Breast epithelium (tissue), 4 donors: Measurements from ENCODE around the gene INKA2. TPM values are rescaled to one million over a fixed set of nuclear protein-coding genes. Genes with fewer than 3 reads are reported as not detected.

Experiments
- DNase-seq, 2 donors: peaks; one replicate each; pipeline ENCODE4 v3.0.0-alpha.2; 2019; ENCODE audit warnings: low spot score in 2 of 2
- H3K27ac ChIP-seq, 2 donors: fragments of 200-600 bp; sonication (generic) in 1 of 2; one replicate each; pipeline ENCODE4 v1.5.1; 2016 to 2019; ENCODE audit warnings: mild to moderate bottlenecking in 1 of 2
- H3K27me3 ChIP-seq, 2 donors: fragments of 200-600 bp; sonication (generic) in 1 of 2; one replicate each; pipeline versions ENCODE4 v1.5.1 to v1.6.0; 2017 to 2019; ENCODE audit warnings: control low read depth in 1 of 2, mild to moderate bottlenecking in 1 of 2
- H3K36me3 ChIP-seq: fragments of 200-600 bp; one replicate; pipeline ENCODE4 v1.5.1; 2019
- H3K4me1 ChIP-seq, 2 donors: fragments of 200-600 bp; sonication (generic); one replicate each; pipeline ENCODE4 v1.5.1; 2016 to 2019; ENCODE audit warnings: control low read depth in 1 of 2
- H3K4me3 ChIP-seq, 3 donors: fragments of 200-600 bp; sonication (generic); 1 replicate in 2 of 3; 2 replicates in 1 of 3; pipeline ENCODE4 v1.5.1; 2016 to 2019; ENCODE audit warnings: mild to moderate bottlenecking in 3 of 3, moderate library complexity in 2 of 3
- H3K9me3 ChIP-seq, 2 donors: fragments of 200-600 bp; sonication (generic) in 1 of 2; one replicate each; pipeline ENCODE4 v1.5.1; 2016 to 2019; ENCODE audit warnings: control low read depth in 1 of 2
- CTCF ChIP-seq, 3 donors: fragments of 450-650 bp; IDR thresholded peaks; one replicate each; pipeline ENCODE4 v1.5.1; 2016 to 2017; ENCODE audit warnings: antibody characterized with exemption in 3 of 3, mild to moderate bottlenecking in 3 of 3, moderate library complexity in 3 of 3
- POLR2A ChIP-seq: fragments of 450-650 bp; IDR thresholded peaks from one replicate; pipeline ENCODE4 v1.6.1; 2016; ENCODE audit warnings: antibody characterized with exemption, mild to moderate bottlenecking, moderate library complexity
- POLR2AphosphoS5 ChIP-seq, 3 donors: sonication (generic); formaldehyde crosslinking; IDR thresholded peaks; one replicate each; pipeline ENCODE4 v1.6.1; 2017; ENCODE audit warnings: antibody characterized with exemption in 3 of 3
- intact Hi-C: fragments of 100-400 bp; cut with DNase I; formaldehyde crosslinking; loops from one replicate; pipeline ENCODE4 v1.15.1; 2023; ENCODE audit warnings: low total_unique reads
- total RNA-seq, 3 donors: library from RNA; depleted of rRNA; stranded (reverse); fragments of >200 nt; gene quantifications; one replicate each; pipeline ENCODE4 v1.1.0, GENCODE V29; 2016

The INKA2 gene
- total RNA-seq, 3 donors from 2014 or later, result 3.0 to 4.6 (median 3.8) TPM

- intact Hi-C loops, result no loop called here
- no peak for TF ChIP-seq POLR2A
- no peak for TF ChIP-seq POLR2AphosphoS5 (IDR thresholded peaks at IDR 0.05)
- TF ChIP-seq CTCF (IDR thresholded peaks at IDR 0.05), result no peak
Measured at GRCh38 chr1:111716333-111716732, 22.9 kb downstream of the INKA2 start.

GRCh38 chr1:111709986-111710385 is 29.2 kb downstream of the INKA2 start:
- DNase-seq, result no peak
- intact Hi-C loops, result loop anchor here (2.0 kb wide), 1 partner anchor 45 kb away; the partner anchor contains the start of gene DDX20
- Histone ChIP-seq H3K27me3 (no peaks in the 10 kb centered on the region), H3K4me1 (no peaks in the 10 kb centered on the region), H3K9me3 (no peaks in the 10 kb centered on the region), H3K27ac (no peak overlapping the region), H3K36me3 (no peaks in the 10 kb centered on the region), H3K4me3 (no peak overlapping the region)
- TF ChIP-seq POLR2AphosphoS5 (IDR thresholded peaks at IDR 0.05) (no peak), CTCF (IDR thresholded peaks at IDR 0.05) (no peak), POLR2A (no peak)

More at GRCh38 chr1:111716333-111716732, 22.9 kb downstream of the INKA2 start:
- Histone ChIP-seq H3K4me3 (no peak overlapping the region), H3K9me3 (no peaks in the 10 kb centered on the region), H3K4me1 (no peaks in the 10 kb centered on the region), H3K27me3 (no peaks in the 10 kb centered on the region), H3K36me3 (no peaks in the 10 kb centered on the region), H3K27ac (no peak overlapping the region)
- DNase-seq, result no peak

GRCh38 chr1:111707906-111708305 is 31.3 kb downstream of the INKA2 start:
- H3K9me3 ChIP-seq, result no peaks in the 10 kb centered on the region
- H3K4me3 ChIP-seq, result no peak overlapping the region
- no peak overlapping the region for H3K27ac ChIP-seq
- no peaks in the 10 kb centered on the region for H3K27me3 ChIP-seq
- TF ChIP-seq POLR2AphosphoS5 (IDR thresholded peaks at IDR 0.05) (no peak), POLR2A (no peak), CTCF (IDR thresholded peaks at IDR 0.05) (no peak)
- no peaks in the 10 kb centered on the region for H3K36me3 ChIP-seq
- H3K4me1 ChIP-seq, result no peaks in the 10 kb centered on the region
- intact Hi-C loops, result loop anchor here (2.0 kb wide), 1 partner anchor 47 kb away; the partner anchor contains the start of gene DDX20
- no peak for DNase-seq

- no peaks in the 10 kb centered on the region for H3K27me3 ChIP-seq
- H3K27ac ChIP-seq, result no peak overlapping the region
- TF ChIP-seq POLR2AphosphoS5 (IDR thresholded peaks at IDR 0.05) (no peak), POLR2A (no peak), CTCF (IDR thresholded peaks at IDR 0.05) (no peak)
- H3K4me3 ChIP-seq, result no peak overlapping the region
- DNase-seq, result no peak
- H3K36me3 ChIP-seq, result no peaks in the 10 kb centered on the region
- no peaks in the 10 kb centered on the region for H3K9me3 ChIP-seq
- no peaks in the 10 kb centered on the region for H3K4me1 ChIP-seq
- intact Hi-C loops, result no loop called here
Measured at GRCh38 chr1:111706921-111707320, 32.3 kb downstream of the INKA2 start.

GRCh38 chr1:111705841-111706240 is 33.4 kb downstream of the INKA2 start:
- TF ChIP-seq POLR2AphosphoS5 (IDR thresholded peaks at IDR 0.05) (no peak), POLR2A (no peak), CTCF (IDR thresholded peaks at IDR 0.05) (no peak)
- Histone ChIP-seq H3K36me3 (no peaks in the 10 kb centered on the region), H3K27me3 (no peaks in the 10 kb centered on the region)

More at GRCh38 chr1:111705841-111706240, 33.4 kb downstream of the INKA2 start:
- H3K4me3 ChIP-seq, result no peak overlapping the region
- DNase-seq, result no peak
- no peak overlapping the region for H3K27ac ChIP-seq
- no peaks in the 10 kb centered on the region for H3K9me3 ChIP-seq
- intact Hi-C loops, result no loop called here
- H3K4me1 ChIP-seq, result no peaks in the 10 kb centered on the region
